OCI-LY7 (cell line): Measurements from ENCODE around the gene GNB5.

Experiments used
- EZH2phosphoT487 ChIP-seq: fragments of 200-600 bp; sonication (generic); IDR thresholded peaks from 2 replicates; pipeline ENCODE4 v1.6.1; 2018; ENCODE audit warnings: low read depth, borderline replicate concordance, mild to moderate bottlenecking, mixed run types, antibody characterized with exemption, low read length, moderate library complexity, mixed read lengths
- TF ChIP-seq, protein P1 (sequence below): fragments of 200-600 bp; sonication (generic); conservative IDR thresholded peaks from 2 replicates; pipeline ENCODE4 v1.5.1; 2014; ENCODE audit warnings: mild to moderate bottlenecking, antibody characterized with exemption, low read length, moderate library complexity, mixed read lengths

- TF ChIP-seq, protein P1, sequence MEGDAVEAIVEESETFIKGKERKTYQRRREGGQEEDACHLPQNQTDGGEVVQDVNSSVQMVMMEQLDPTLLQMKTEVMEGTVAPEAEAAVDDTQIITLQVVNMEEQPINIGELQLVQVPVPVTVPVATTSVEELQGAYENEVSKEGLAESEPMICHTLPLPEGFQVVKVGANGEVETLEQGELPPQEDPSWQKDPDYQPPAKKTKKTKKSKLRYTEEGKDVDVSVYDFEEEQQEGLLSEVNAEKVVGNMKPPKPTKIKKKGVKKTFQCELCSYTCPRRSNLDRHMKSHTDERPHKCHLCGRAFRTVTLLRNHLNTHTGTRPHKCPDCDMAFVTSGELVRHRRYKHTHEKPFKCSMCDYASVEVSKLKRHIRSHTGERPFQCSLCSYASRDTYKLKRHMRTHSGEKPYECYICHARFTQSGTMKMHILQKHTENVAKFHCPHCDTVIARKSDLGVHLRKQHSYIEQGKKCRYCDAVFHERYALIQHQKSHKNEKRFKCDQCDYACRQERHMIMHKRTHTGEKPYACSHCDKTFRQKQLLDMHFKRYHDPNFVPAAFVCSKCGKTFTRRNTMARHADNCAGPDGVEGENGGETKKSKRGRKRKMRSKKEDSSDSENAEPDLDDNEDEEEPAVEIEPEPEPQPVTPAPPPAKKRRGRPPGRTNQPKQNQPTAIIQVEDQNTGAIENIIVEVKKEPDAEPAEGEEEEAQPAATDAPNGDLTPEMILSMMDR: peak; percentile 40; the same call in 1 of the 2 replicates
- TF ChIP-seq EZH2phosphoT487: no peak
These were observed 9.0 kb downstream of the GNB5 start for GRCh38 chr15:52181938-52182780.
